Neural progenitor cell (in vitro differentiated cells): ENCODE results near the gene LARGE1.

Source experiments
- EZH2 ChIP-seq: fragments of 200-600 bp; sonication (generic); IDR thresholded peaks from 2 replicates; pipeline ENCODE4 v1.6.1; 2017; ENCODE audit warnings: antibody characterized with exemption, mild to moderate bottlenecking, moderate library complexity
- EZH2phosphoT487 ChIP-seq: fragments of 200-600 bp; sonication (generic); IDR thresholded peaks from 2 replicates; pipeline ENCODE4 v1.6.1; 2017; ENCODE audit warnings: antibody characterized with exemption
- TF ChIP-seq, protein P1 (sequence below): fragments of 200-600 bp; sonication (generic); IDR thresholded peaks from 2 replicates; pipeline ENCODE4 v1.5.1; 2017; ENCODE audit warnings: antibody characterized with exemption, mild to moderate bottlenecking

DNA sequence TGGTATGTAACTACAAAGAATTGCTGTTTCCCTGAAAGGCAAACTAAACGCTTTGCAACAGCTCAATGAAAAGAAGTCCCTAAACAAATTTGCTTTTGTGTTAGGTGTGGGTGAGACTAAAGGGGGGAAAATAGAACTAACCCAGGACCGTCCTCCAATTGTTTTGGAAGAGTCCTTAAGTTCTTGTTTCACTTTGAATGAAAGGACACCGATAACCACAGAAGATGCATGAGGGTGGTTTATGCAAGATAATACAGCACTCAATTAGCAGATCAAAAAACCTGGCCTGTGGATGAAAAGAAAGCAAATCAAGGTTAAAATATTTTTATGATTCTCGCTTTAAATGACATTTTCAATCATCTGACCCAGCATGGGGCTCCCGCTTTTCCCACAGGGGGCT, 557.6 kb downstream of the LARGE1 start:
- TF ChIP-seq EZH2, result no peak
- TF ChIP-seq, protein P1, sequence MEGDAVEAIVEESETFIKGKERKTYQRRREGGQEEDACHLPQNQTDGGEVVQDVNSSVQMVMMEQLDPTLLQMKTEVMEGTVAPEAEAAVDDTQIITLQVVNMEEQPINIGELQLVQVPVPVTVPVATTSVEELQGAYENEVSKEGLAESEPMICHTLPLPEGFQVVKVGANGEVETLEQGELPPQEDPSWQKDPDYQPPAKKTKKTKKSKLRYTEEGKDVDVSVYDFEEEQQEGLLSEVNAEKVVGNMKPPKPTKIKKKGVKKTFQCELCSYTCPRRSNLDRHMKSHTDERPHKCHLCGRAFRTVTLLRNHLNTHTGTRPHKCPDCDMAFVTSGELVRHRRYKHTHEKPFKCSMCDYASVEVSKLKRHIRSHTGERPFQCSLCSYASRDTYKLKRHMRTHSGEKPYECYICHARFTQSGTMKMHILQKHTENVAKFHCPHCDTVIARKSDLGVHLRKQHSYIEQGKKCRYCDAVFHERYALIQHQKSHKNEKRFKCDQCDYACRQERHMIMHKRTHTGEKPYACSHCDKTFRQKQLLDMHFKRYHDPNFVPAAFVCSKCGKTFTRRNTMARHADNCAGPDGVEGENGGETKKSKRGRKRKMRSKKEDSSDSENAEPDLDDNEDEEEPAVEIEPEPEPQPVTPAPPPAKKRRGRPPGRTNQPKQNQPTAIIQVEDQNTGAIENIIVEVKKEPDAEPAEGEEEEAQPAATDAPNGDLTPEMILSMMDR, result no peak
- TF ChIP-seq EZH2phosphoT487, result no peak
